Vagina (tissue), 2 donors: Measurements from ENCODE around the gene TJP1.

Experiments
- POLR2A ChIP-seq, 2 donors: fragments of 450-650 bp; IDR thresholded peaks; one replicate each; pipeline ENCODE4 v1.6.1; 2017; ENCODE audit warnings: antibody characterized with exemption in 2 of 2, mild to moderate bottlenecking in 2 of 2, moderate library complexity in 2 of 2
- TF ChIP-seq, protein P1 (sequence below), 3 experiments: fragments of 450-650 bp in 2 of 3; fragments of 200-600 bp in 1 of 3; sonication (generic) in 1 of 3; IDR thresholded peaks; one replicate each; pipeline ENCODE4 v1.5.1; 2017 to 2019; ENCODE audit warnings: antibody characterized with exemption in 3 of 3, mild to moderate bottlenecking in 2 of 3, moderate library complexity in 2 of 3

DNA sequence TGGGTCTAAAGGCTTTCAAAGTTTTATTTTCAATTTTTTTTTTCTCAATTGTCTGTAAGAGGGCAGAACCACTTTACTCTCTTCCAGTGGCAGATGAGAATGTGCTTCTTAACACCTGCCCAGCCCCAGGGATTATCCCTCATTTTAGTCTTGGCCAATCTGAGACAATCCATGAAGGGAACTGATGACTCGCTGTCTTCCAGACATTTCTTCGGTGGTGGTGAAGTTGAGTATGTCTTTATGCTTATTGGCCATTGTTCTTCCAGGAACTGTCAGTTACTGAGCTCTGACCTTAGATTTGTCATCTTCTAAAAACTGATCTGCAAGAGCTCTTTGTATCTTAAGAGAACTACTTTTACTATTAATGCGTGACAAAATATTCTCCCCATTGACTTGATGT lies 139.5 kb downstream of the TJP1 start:
- TF ChIP-seq, protein P1, sequence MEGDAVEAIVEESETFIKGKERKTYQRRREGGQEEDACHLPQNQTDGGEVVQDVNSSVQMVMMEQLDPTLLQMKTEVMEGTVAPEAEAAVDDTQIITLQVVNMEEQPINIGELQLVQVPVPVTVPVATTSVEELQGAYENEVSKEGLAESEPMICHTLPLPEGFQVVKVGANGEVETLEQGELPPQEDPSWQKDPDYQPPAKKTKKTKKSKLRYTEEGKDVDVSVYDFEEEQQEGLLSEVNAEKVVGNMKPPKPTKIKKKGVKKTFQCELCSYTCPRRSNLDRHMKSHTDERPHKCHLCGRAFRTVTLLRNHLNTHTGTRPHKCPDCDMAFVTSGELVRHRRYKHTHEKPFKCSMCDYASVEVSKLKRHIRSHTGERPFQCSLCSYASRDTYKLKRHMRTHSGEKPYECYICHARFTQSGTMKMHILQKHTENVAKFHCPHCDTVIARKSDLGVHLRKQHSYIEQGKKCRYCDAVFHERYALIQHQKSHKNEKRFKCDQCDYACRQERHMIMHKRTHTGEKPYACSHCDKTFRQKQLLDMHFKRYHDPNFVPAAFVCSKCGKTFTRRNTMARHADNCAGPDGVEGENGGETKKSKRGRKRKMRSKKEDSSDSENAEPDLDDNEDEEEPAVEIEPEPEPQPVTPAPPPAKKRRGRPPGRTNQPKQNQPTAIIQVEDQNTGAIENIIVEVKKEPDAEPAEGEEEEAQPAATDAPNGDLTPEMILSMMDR (IDR thresholded peaks at IDR 0.05) = no peak
- no peak for TF ChIP-seq POLR2A (IDR thresholded peaks at IDR 0.05)
